ENCODE measurements around the gene ZNF652. TPM values are rescaled to one million over a fixed set of nuclear protein-coding genes. Genes with fewer than 3 reads are reported as not detected.
"Not testable (repeated sequence)": the region's sequence is repeated elsewhere in the genome, so short reads cannot be mapped to it uniquely, and the experiment has no call there.

The ZNF652 gene
- polyA plus RNA-seq, 1 of the 3 experiments (the other 2 are of a cell fraction), result 5.1 TPM

GRCh38 chr17:49389514-49390347, 27.7 kb upstream of the ZNF652 start:
- TF ChIP-seq FOSL2 (IDR thresholded peaks at IDR 0.05; ENCODE audit: borderline replicate concordance, low read depth), result peak; percentile 38; the same call in 1 of the 2 replicates
- H3K9me3 ChIP-seq; H4K20me1 ChIP-seq (ENCODE audit: insufficient read depth); H3K9ac ChIP-seq; H3K79me2 ChIP-seq (ENCODE audit: insufficient read depth); H3K4me3 ChIP-seq (ENCODE audit: low read depth in 2 of 2, low read length in 1 of 2); H3K27ac ChIP-seq (ENCODE audit: low read depth in 2 of 2, low read length in 1 of 2); H3K4me1 ChIP-seq (ENCODE audit: control insufficient read depth in 1 of 2, insufficient read depth in 2 of 2, low read depth in 1 of 2, low read length in 1 of 2); POLR2A ChIA-PET; H3K4me2 ChIP-seq; H3K9me2 ChIP-seq; H3F3A ChIP-seq (replicated peaks; ENCODE audit: insufficient read depth); H3K36me3 ChIP-seq (replicated peaks in 1 of 2; ENCODE audit: control insufficient read depth in 1 of 2, insufficient read depth in 2 of 2, low read length in 1 of 2); DNase-seq; H3K27me3 ChIP-seq (ENCODE audit: insufficient read depth): not testable (repeated sequence)
- 79% methylated on average over 12 of the region's 12 CpGs for WGBS (ENCODE audit: low lambda C conversion rate)
- CTCF ChIA-PET, result interaction anchor here (0.7 to 5.5 kb wide), 6 partner anchors 10 to 167 kb away, joined by 3 to 47 read pairs (median 4); no protein-coding TSS in a partner anchor
- H2AFZ ChIP-seq (ENCODE audit: low read depth), result peak overlapping the region; percentile 16; the same call in 1 of the 2 replicates

- CTCF ChIA-PET, result interaction anchor here (0.7 to 5.5 kb wide), 5 partner anchors 10 to 168 kb away, joined by 3 to 47 read pairs (median 4); no protein-coding TSS in a partner anchor
- no peak overlapping the region for H3K27ac ChIP-seq (ENCODE audit: low read depth in 2 of 2, low read length in 1 of 2)
- no peaks in the 10 kb centered on the region for H3K36me3 ChIP-seq (replicated peaks in 1 of 2; ENCODE audit: control insufficient read depth in 1 of 2, insufficient read depth in 2 of 2, low read length in 1 of 2)
- no peaks in the 10 kb centered on the region for H4K20me1 ChIP-seq (ENCODE audit: insufficient read depth)
- H3F3A ChIP-seq (replicated peaks; ENCODE audit: insufficient read depth), result no peaks in the 10 kb centered on the region
- no peak overlapping the region for H3K4me2 ChIP-seq
- H3K27me3 ChIP-seq (ENCODE audit: insufficient read depth), result no peaks in the 10 kb centered on the region
- TF ChIP-seq MAX (IDR thresholded peaks at IDR 0.05; ENCODE audit: low read depth), result no peak
- no peaks in the 10 kb centered on the region for H3K9me2 ChIP-seq
- H3K9ac ChIP-seq, result no peak overlapping the region
- H3K4me1 ChIP-seq (ENCODE audit: control insufficient read depth in 1 of 2, insufficient read depth in 2 of 2, low read depth in 1 of 2, low read length in 1 of 2), result no peaks in the 10 kb centered on the region; a peak in 1 of 4 replicates
- peak overlapping the region; percentile 16; the same call in 1 of the 2 replicates for H2AFZ ChIP-seq (ENCODE audit: low read depth)
- DNase-seq, result no peak
- 93% methylated on average over 8 of the region's 8 CpGs for WGBS (ENCODE audit: low lambda C conversion rate)
- H3K4me3 ChIP-seq (ENCODE audit: low read depth in 2 of 2, low read length in 1 of 2), result no peak overlapping the region
- POLR2A ChIA-PET, result no interaction called here
- H3K9me3 ChIP-seq, result no peaks in the 10 kb centered on the region
- no peaks in the 10 kb centered on the region for H3K79me2 ChIP-seq (ENCODE audit: insufficient read depth)
Measured at GRCh38 chr17:49388692-49389513, 26.9 kb upstream of the ZNF652 start.

GRCh38 chr17:49388290-49388640, 26.2 kb upstream of the ZNF652 start:
- CTCF ChIA-PET, result interaction anchor here (1.2 to 5.5 kb wide), 3 partner anchors 11 to 167 kb away, joined by 3 to 47 read pairs (median 4); no protein-coding TSS in a partner anchor
- Histone ChIP-seq H3K27me3 (ENCODE audit: insufficient read depth) (no peaks in the 10 kb centered on the region), H3K9ac (no peak overlapping the region), H3F3A (replicated peaks; ENCODE audit: insufficient read depth) (no peaks in the 10 kb centered on the region), H3K4me3 (ENCODE audit: low read depth in 2 of 2, low read length in 1 of 2) (no peak overlapping the region), H3K4me1 (ENCODE audit: control insufficient read depth in 1 of 2, insufficient read depth in 2 of 2, low read depth in 1 of 2, low read length in 1 of 2) (no peaks in the 10 kb centered on the region; a peak in 1 of 4 replicates), H4K20me1 (ENCODE audit: insufficient read depth) (no peaks in the 10 kb centered on the region), H3K4me2 (no peak overlapping the region), H3K79me2 (ENCODE audit: insufficient read depth) (no peaks in the 10 kb centered on the region), H3K9me3 (no peaks in the 10 kb centered on the region), H3K9me2 (no peaks in the 10 kb centered on the region), H3K36me3 (replicated peaks in 1 of 2; ENCODE audit: control insufficient read depth in 1 of 2, insufficient read depth in 2 of 2, low read length in 1 of 2) (no peaks in the 10 kb centered on the region), H3K27ac (ENCODE audit: low read depth in 2 of 2, low read length in 1 of 2) (no peak overlapping the region), H2AFZ (ENCODE audit: low read depth) (no peak overlapping the region)
- POLR2A ChIA-PET, result no interaction called here
- TF ChIP-seq MAX (IDR thresholded peaks at IDR 0.05; ENCODE audit: low read depth) (no peak), RCOR1 (IDR thresholded peaks at IDR 0.05; ENCODE audit: low read length) (no peak), SMC3 (IDR thresholded peaks at IDR 0.05; ENCODE audit: low read depth, low read length) (no peak), USF1 (IDR thresholded peaks at IDR 0.05; ENCODE audit: borderline replicate concordance, low read depth) (no peak)
- 89% methylated on average over 6 of the region's 6 CpGs for WGBS (ENCODE audit: low lambda C conversion rate)
- DNase-seq, result no peak
